A549 (cell line): ENCODE results near the gene MPP3.

ENCODE experiments used
- CEBPB ChIP-seq, 2 experiments: fragments of >200 bp in 1 of 2; sonication (Bioruptor Twin) in 1 of 2; formaldehyde crosslinking in 1 of 2; IDR thresholded peaks; 2 replicates each; pipeline ENCODE4 v1.6.1; 2012 to 2016
- CTCF ChIP-seq: fragments of >200 bp; sonication (Bioruptor Twin); formaldehyde crosslinking; IDR thresholded peaks from 3 replicates; pipeline ENCODE4 v1.5.1; 2016
- EHMT2 ChIP-seq: fragments of 200-600 bp; sonication (generic); IDR thresholded peaks from 2 replicates; pipeline ENCODE4 v1.6.1; 2016; ENCODE audit warnings: antibody characterized with exemption, low read depth, mild to moderate bottlenecking, moderate library complexity
- HDAC2 ChIP-seq: fragments of 200-600 bp; sonication (generic); IDR thresholded peaks from 2 replicates; pipeline ENCODE4 v1.6.1; 2016
- MAFK ChIP-seq: fragments of 450-650 bp; IDR thresholded peaks from 2 replicates; pipeline ENCODE4 v1.6.1; 2014; ENCODE audit not compliant: partially characterized antibody
- REST ChIP-seq: fragments of 200-600 bp; sonication (generic); IDR thresholded peaks from 2 replicates; pipeline ENCODE4 v1.6.1; 2016; ENCODE audit warnings: antibody characterized with exemption, mild to moderate bottlenecking, moderate library complexity
- RFX5 ChIP-seq: fragments of 450-650 bp; IDR thresholded peaks from 2 replicates; pipeline ENCODE4 v1.7.1; 2014; ENCODE audit warnings: antibody characterized with exemption, mild to moderate bottlenecking, moderate library complexity
- USF2 ChIP-seq: fragments of 450-650 bp; IDR thresholded peaks from 2 replicates; pipeline ENCODE4 v1.6.1; 2014; ENCODE audit warnings: antibody characterized with exemption

- TF ChIP-seq CTCF, result peak; percentile 92
- no peak for TF ChIP-seq CEBPB (IDR thresholded peaks at IDR 0.05)
- no peak for TF ChIP-seq EHMT2
- no peak for TF ChIP-seq USF2
- TF ChIP-seq MAFK, result no peak
- TF ChIP-seq RFX5, result no peak
- TF ChIP-seq REST, result no peak
- TF ChIP-seq HDAC2, result no peak
Observed at GRCh38 chr17:43846221-43846712, 13.3 kb upstream of the MPP3 start.
